ENCODE measurements around the gene PITPNC1. TPM values are rescaled to one million over a fixed set of nuclear protein-coding genes. Genes with fewer than 3 reads are reported as not detected.

Gene PITPNC1
- total RNA-seq, 1 donor from 2014 or later, result 40.3 TPM

- peaks cover 16% of the 10 kb centered on the region for H3K9me3 Mint-ChIP-seq (ENCODE audit: unreplicated experiment)
- H3K4me3 Mint-ChIP-seq (ENCODE audit: unreplicated experiment), result peak overlapping the region; percentile 79
- no peak for DNase-seq
- H3K36me3 Mint-ChIP-seq (ENCODE audit: unreplicated experiment), result no peaks in the 10 kb centered on the region
- peaks cover 49% of the 10 kb centered on the region for H3K4me1 Mint-ChIP-seq (ENCODE audit: low read depth, unreplicated experiment)
- H3K27ac Mint-ChIP-seq (ENCODE audit: unreplicated experiment), result peak overlapping the region; percentile 96
- TF ChIP-seq, protein P1, sequence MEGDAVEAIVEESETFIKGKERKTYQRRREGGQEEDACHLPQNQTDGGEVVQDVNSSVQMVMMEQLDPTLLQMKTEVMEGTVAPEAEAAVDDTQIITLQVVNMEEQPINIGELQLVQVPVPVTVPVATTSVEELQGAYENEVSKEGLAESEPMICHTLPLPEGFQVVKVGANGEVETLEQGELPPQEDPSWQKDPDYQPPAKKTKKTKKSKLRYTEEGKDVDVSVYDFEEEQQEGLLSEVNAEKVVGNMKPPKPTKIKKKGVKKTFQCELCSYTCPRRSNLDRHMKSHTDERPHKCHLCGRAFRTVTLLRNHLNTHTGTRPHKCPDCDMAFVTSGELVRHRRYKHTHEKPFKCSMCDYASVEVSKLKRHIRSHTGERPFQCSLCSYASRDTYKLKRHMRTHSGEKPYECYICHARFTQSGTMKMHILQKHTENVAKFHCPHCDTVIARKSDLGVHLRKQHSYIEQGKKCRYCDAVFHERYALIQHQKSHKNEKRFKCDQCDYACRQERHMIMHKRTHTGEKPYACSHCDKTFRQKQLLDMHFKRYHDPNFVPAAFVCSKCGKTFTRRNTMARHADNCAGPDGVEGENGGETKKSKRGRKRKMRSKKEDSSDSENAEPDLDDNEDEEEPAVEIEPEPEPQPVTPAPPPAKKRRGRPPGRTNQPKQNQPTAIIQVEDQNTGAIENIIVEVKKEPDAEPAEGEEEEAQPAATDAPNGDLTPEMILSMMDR (IDR thresholded peaks at IDR 0.05; ENCODE audit: partially characterized antibody, unreplicated experiment), result no peak
- peaks cover 10% of the 10 kb centered on the region for H3K27me3 Mint-ChIP-seq (ENCODE audit: unreplicated experiment)
Observed at GRCh38 chr17:67532326-67532871, 155.3 kb downstream of the PITPNC1 start.

- H3K4me1 Mint-ChIP-seq (ENCODE audit: low read depth, unreplicated experiment), result peaks cover 38% of the 10 kb centered on the region
- peaks cover 2% of the 10 kb centered on the region for H3K27me3 Mint-ChIP-seq (ENCODE audit: unreplicated experiment)
- H3K27ac Mint-ChIP-seq (ENCODE audit: unreplicated experiment), result peak overlapping the region; percentile 13
- TF ChIP-seq, protein P1 (IDR thresholded peaks at IDR 0.05; ENCODE audit: partially characterized antibody, unreplicated experiment), result peak; percentile 47
- no peaks in the 10 kb centered on the region for H3K36me3 Mint-ChIP-seq (ENCODE audit: unreplicated experiment)
- no peak for DNase-seq
- no peak overlapping the region for H3K4me3 Mint-ChIP-seq (ENCODE audit: unreplicated experiment)
- H3K9me3 Mint-ChIP-seq (ENCODE audit: unreplicated experiment), result peaks cover 7% of the 10 kb centered on the region
Observed at GRCh38 chr17:67534941-67535340, 157.9 kb downstream of the PITPNC1 start.

- TF ChIP-seq, protein P1 (IDR thresholded peaks at IDR 0.05; ENCODE audit: partially characterized antibody, unreplicated experiment), result no peak
- DNase-seq, result no peak
- Mint-ChIP-seq H3K4me3 (ENCODE audit: unreplicated experiment) (no peak overlapping the region), H3K4me1 (ENCODE audit: low read depth, unreplicated experiment) (peaks cover 15% of the 10 kb centered on the region), H3K27ac (ENCODE audit: unreplicated experiment) (peak overlapping the region; percentile 59), H3K27me3 (ENCODE audit: unreplicated experiment) (peaks cover 1% of the 10 kb centered on the region), H3K9me3 (ENCODE audit: unreplicated experiment) (peaks cover 1% of the 10 kb centered on the region), H3K36me3 (ENCODE audit: unreplicated experiment) (no peaks in the 10 kb centered on the region)
Observed at GRCh38 chr17:67542219-67543114, 165.4 kb downstream of the PITPNC1 start.

- Mint-ChIP-seq H3K4me1 (ENCODE audit: low read depth, unreplicated experiment) (peaks cover 15% of the 10 kb centered on the region), H3K4me3 (ENCODE audit: unreplicated experiment) (no peak overlapping the region), H3K27me3 (ENCODE audit: unreplicated experiment) (peaks cover 1% of the 10 kb centered on the region), H3K9me3 (ENCODE audit: unreplicated experiment) (peaks cover 1% of the 10 kb centered on the region), H3K36me3 (ENCODE audit: unreplicated experiment) (no peaks in the 10 kb centered on the region), H3K27ac (ENCODE audit: unreplicated experiment) (no peak overlapping the region)
- no peak for DNase-seq
- TF ChIP-seq, protein P1 (IDR thresholded peaks at IDR 0.05; ENCODE audit: partially characterized antibody, unreplicated experiment), result no peak
Observed at GRCh38 chr17:67544364-67544955, 167.4 kb downstream of the PITPNC1 start.
